CD8-positive, alpha-beta memory T cell (primary cell): ENCODE results near the gene GALNT10. TPM values are rescaled to one million over a fixed set of nuclear protein-coding genes. Genes with fewer than 3 reads are reported as not detected.
A peak's percentile ranks its signal among the peaks of the same experiment; 100 is the strongest.

Experiments used
- CTCF ChIA-PET: fragments of 350-600 bp; sonication (Branson Sonifier 250); formaldehyde crosslinking; loops from one replicate; lab custom pipeline; 2021; ENCODE audit warnings: antibody characterized with exemption; lab: Charles Lee
- POLR2A ChIA-PET: fragments of 350-600 bp; sonication (Branson Sonifier 250); formaldehyde crosslinking; loops from one replicate; lab custom pipeline; 2021; ENCODE audit warnings: antibody characterized with exemption; lab: Charles Lee
- DNase-seq, 5 donors: peaks; one replicate each; pipeline versions ENCODE4 v3.0.0 to v3.0.0-alpha.2; 2020 to 2022; ENCODE audit warnings: mixed read lengths in 1 of 5
- H3K27ac ChIP-seq: one replicate; pipeline ENCODE4 v1.7.0; 2013; ENCODE audit warnings: low read depth, mild to moderate bottlenecking, low read length, moderate library complexity
- H3K27me3 ChIP-seq: 2 replicates; pipeline ENCODE4 v1.7.0; 2013; ENCODE audit warnings: low read length, mild to moderate bottlenecking; ENCODE audit not compliant: insufficient read depth, poor library complexity, severe bottlenecking
- H3K36me3 ChIP-seq: 2 replicates; pipeline ENCODE4 v1.7.0; 2013; ENCODE audit warnings: mild to moderate bottlenecking, low read length, moderate library complexity; ENCODE audit not compliant: insufficient read depth
- H3K4me1 ChIP-seq: 2 replicates; pipeline ENCODE4 v1.7.0; 2013; ENCODE audit warnings: mild to moderate bottlenecking, low read length, moderate library complexity; ENCODE audit not compliant: insufficient read depth
- H3K4me3 ChIP-seq: 2 replicates; pipeline ENCODE4 v1.7.0; 2013; ENCODE audit warnings: mild to moderate bottlenecking, low read length
- H3K9me3 ChIP-seq: 2 replicates; pipeline ENCODE4 v1.7.0; 2013; ENCODE audit warnings: mild to moderate bottlenecking, low read length
- H3K27ac Mint-ChIP-seq, 8 donors: one replicate each; pipeline ENCODE4 v1.8.0; 2020 to 2021; ENCODE audit warnings: mixed read lengths in 8 of 8, mild to moderate bottlenecking in 6 of 8, inconsistent platforms in 3 of 8, moderate library complexity in 3 of 8
- H3K27me3 Mint-ChIP-seq, 2 donors: one replicate each; pipeline ENCODE4 v1.8.0; 2020 to 2021; ENCODE audit warnings: mixed read lengths in 2 of 2, mild to moderate bottlenecking in 1 of 2, moderate library complexity in 1 of 2
- H3K36me3 Mint-ChIP-seq, 3 donors: one replicate each; pipeline ENCODE4 v1.8.0; 2020 to 2021; ENCODE audit warnings: mixed read lengths in 3 of 3, inconsistent platforms in 1 of 3, mild to moderate bottlenecking in 1 of 3
- H3K4me1 Mint-ChIP-seq, 3 donors: one replicate each; pipeline ENCODE4 v1.8.0; 2020 to 2021; ENCODE audit warnings: mixed read lengths in 3 of 3, inconsistent platforms in 1 of 3, mild to moderate bottlenecking in 1 of 3
- H3K4me3 Mint-ChIP-seq, 7 donors: one replicate each; pipeline ENCODE4 v1.8.0; 2020 to 2021; ENCODE audit warnings: mixed read lengths in 7 of 7, mild to moderate bottlenecking in 6 of 7, moderate library complexity in 4 of 7, inconsistent platforms in 2 of 7
- H3K9me3 Mint-ChIP-seq, 5 donors: one replicate each; pipeline ENCODE4 v1.8.0; 2020 to 2022; ENCODE audit warnings: mixed read lengths in 5 of 5, mild to moderate bottlenecking in 3 of 5, moderate library complexity in 2 of 5, inconsistent platforms in 1 of 5
- polyA plus RNA-seq: library from polyadenylated mRNA; unstranded; fragments of 300-500 nt; fragmentation: Illumina TruSeq; gene quantifications from one replicate; pipeline ENCODE4 v1.2.3, GENCODE V29; 2021
- total RNA-seq, 2 experiments: library from RNA; stranded (reverse); gene quantifications; one replicate each; pipeline ENCODE4 v1.2.3, GENCODE V29; 2021

Gene GALNT10
- total and polyA plus RNA-seq, 3 experiments from 2014 or later, result 27.6 to 32.1 (median 28.0) TPM

DNA sequence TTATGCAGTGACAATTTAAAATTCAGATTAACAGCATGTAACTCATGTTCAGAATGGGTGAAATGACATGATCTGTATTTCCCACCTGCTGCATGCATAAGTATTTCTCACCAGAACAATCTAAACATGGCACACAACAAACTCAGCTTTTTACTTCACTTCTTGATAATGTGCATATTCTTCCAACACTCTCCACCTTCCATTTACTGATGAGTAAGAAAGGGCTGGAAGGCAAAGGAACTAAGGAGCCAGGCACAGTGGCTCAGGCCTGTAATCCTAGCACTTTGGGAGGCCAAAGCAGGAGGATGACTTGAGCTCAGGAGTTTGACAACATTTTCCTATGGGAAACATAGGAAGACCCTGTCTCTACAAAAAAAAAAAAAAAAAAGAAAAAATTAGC, 219.5 kb downstream of the GALNT10 start:
- no peak overlapping the region for H3K27ac ChIP-seq
- Mint-ChIP-seq H3K4me3 (no peak overlapping the region), H3K4me1 (peaks cover 6 to 10% (median 6%) of the 10 kb centered on the region in 3 donors), H3K9me3 (no peaks in the 10 kb centered on the region), H3K27me3 (no peaks in the 10 kb centered on the region), H3K27ac (peak overlapping the region in 1 of 8 donors; percentile 29), H3K36me3 (peaks cover 0 to 55% (median 14%) of the 10 kb centered on the region in 3 donors)
- H3K4me1 ChIP-seq, result peaks cover 6% of the 10 kb centered on the region
- ChIA-PET POLR2A (no interaction called here), CTCF (interaction anchor here (1.5 kb wide), 1 partner anchor 24 kb away, joined by 4 read pairs; no protein-coding TSS in a partner anchor)
- no peak for DNase-seq
- H3K4me3 ChIP-seq, result no peak overlapping the region
- no peaks in the 10 kb centered on the region for H3K9me3 ChIP-seq
- H3K36me3 ChIP-seq, result no peaks in the 10 kb centered on the region
- H3K27me3 ChIP-seq, result no peaks in the 10 kb centered on the region

DNA sequence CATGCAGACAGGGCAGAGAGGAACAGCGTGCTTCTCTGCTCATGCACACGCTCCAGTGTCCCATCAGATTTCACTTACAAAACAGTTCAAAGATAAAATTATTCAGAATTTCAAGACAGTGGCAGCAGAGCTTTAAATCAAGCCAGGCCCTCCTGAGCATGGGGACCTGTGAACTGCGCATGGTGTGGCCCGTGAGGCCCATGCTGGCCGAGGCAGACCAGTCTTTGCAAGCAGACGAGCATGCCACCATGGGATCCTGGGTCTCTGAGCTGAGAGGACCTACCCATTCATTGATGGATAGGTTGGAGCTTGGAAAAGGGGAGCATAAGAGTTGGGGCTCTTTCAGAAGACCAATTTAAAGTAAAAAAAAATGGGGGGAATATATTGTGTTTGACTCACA, 220.3 kb downstream of the GALNT10 start:
- Mint-ChIP-seq H3K9me3 (no peaks in the 10 kb centered on the region), H3K36me3 (peaks cover 0 to 59% (median 14%) of the 10 kb centered on the region in 3 donors), H3K27ac (peak overlapping the region in 2 of 8 donors; percentile 21 to 29), H3K4me3 (no peak overlapping the region), H3K4me1 (peaks cover 0 to 3% (median 2%) of the 10 kb centered on the region in 3 donors), H3K27me3 (no peaks in the 10 kb centered on the region)
- no peak for DNase-seq
- Histone ChIP-seq H3K4me3 (no peak overlapping the region), H3K27me3 (no peaks in the 10 kb centered on the region), H3K36me3 (no peaks in the 10 kb centered on the region), H3K9me3 (no peaks in the 10 kb centered on the region), H3K27ac (no peak overlapping the region), H3K4me1 (no peaks in the 10 kb centered on the region)
- CTCF ChIA-PET, result no interaction called here
- POLR2A ChIA-PET, result no interaction called here

DNA sequence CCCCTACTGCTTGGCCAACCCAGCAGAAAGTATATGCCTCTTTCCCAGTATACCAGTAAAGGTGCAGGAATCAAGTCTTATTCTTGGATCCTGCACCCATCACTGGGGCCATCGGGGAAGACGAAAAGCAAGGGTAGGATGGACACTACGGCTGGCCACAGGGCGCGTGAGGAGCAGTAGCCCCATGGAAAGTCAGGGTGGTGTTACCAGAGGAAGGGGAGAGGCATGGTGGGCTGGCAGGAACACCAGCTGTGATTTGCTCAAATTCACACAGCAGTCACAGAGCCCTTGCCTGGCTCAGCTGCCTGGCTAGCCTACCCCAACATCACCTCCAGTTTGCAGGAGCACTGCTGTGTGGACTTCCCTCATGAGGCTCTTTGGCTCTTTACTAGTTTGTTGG, 220.8 kb downstream of the GALNT10 start:
- no peaks in the 10 kb centered on the region for H3K27me3 Mint-ChIP-seq
- ChIA-PET POLR2A (no interaction called here), CTCF (no interaction called here)
- peaks cover 0 to 61% (median 14%) of the 10 kb centered on the region in 3 donors for H3K36me3 Mint-ChIP-seq
- Histone ChIP-seq H3K36me3 (no peaks in the 10 kb centered on the region), H3K27ac (no peak overlapping the region), H3K27me3 (no peaks in the 10 kb centered on the region), H3K4me3 (no peak overlapping the region), H3K4me1 (no peaks in the 10 kb centered on the region), H3K9me3 (no peaks in the 10 kb centered on the region)
- H3K4me1 Mint-ChIP-seq, result peaks cover 0 to 2% (median 2%) of the 10 kb centered on the region in 3 donors
- H3K27ac Mint-ChIP-seq, result peak overlapping the region in 5 of 8 donors; percentile 24 to 64 (median 53)
- H3K9me3 Mint-ChIP-seq, result no peaks in the 10 kb centered on the region
- DNase-seq, result no peak
- no peak overlapping the region for H3K4me3 Mint-ChIP-seq

DNA sequence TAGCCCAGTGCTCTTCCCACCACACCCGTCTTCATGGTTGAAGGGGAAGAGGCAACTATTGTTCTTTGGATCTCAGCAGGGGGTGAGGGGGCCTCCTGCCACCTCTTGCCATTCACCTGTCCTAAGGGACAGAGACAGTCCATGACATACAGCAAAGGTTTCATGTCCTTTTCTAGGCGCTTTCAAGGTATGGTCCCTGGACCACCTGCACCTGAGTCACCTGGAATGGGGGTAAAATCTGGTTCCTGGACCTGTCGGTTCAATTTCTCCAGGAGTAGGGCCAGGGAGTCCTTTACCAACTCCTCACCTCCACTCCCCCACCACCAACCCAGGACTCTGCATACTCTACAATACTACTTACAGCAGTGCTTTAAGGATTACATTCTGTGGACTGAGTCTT, 221.8 kb downstream of the GALNT10 start:
- ChIA-PET POLR2A (no interaction called here), CTCF (interaction anchor here (1.0 kb wide), 1 partner anchor 10 kb away, joined by 3 read pairs; no protein-coding TSS in a partner anchor)
- DNase-seq, result no peak
- no peaks in the 10 kb centered on the region for H3K27me3 Mint-ChIP-seq
- peaks cover 0 to 69% (median 11%) of the 10 kb centered on the region in 3 donors for H3K36me3 Mint-ChIP-seq
- Histone ChIP-seq H3K9me3 (no peaks in the 10 kb centered on the region), H3K27ac (no peak overlapping the region), H3K36me3 (no peaks in the 10 kb centered on the region), H3K4me1 (no peaks in the 10 kb centered on the region), H3K27me3 (no peaks in the 10 kb centered on the region), H3K4me3 (no peak overlapping the region)
- peaks cover 0 to 2% (median 2%) of the 10 kb centered on the region in 3 donors for H3K4me1 Mint-ChIP-seq
- no peak overlapping the region for H3K27ac Mint-ChIP-seq
- H3K9me3 Mint-ChIP-seq, result no peaks in the 10 kb centered on the region
- H3K4me3 Mint-ChIP-seq, result no peak overlapping the region

DNA sequence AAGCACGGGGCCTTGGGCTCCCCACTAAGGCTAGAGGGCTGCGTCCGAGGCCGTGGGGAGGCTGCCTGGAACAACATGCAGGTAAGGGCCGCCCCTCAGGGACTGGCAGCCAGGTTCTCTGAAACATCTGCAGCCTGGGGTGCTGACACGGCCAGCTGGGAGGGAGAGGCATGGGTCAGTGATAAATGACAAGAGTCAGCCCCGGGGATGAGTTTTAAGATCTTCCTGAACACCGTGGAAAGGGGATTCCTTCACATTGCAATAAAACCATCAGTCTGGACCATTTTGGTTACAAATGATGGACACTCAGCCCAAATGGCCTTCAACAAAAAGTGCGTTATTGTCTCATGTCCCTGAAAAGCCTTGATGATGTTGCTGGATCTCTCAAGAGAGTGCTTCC, 222.4 kb downstream of the GALNT10 start:
- no peak overlapping the region for H3K27ac ChIP-seq
- H3K4me3 ChIP-seq, result no peak overlapping the region
- ChIA-PET CTCF (interaction anchor here (1.0 kb wide), 1 partner anchor 9 kb away, joined by 3 read pairs; no protein-coding TSS in a partner anchor), POLR2A (no interaction called here)
- Mint-ChIP-seq H3K27me3 (no peaks in the 10 kb centered on the region), H3K4me1 (peaks cover 0 to 2% (median 2%) of the 10 kb centered on the region in 3 donors), H3K4me3 (no peak overlapping the region), H3K27ac (peak overlapping the region in 1 of 8 donors; percentile 33), H3K9me3 (no peaks in the 10 kb centered on the region), H3K36me3 (peaks cover 0 to 75% (median 11%) of the 10 kb centered on the region in 3 donors)
- DNase-seq, result no peak
- H3K4me1 ChIP-seq, result no peaks in the 10 kb centered on the region
- H3K9me3 ChIP-seq, result no peaks in the 10 kb centered on the region
- no peaks in the 10 kb centered on the region for H3K36me3 ChIP-seq
- H3K27me3 ChIP-seq, result no peaks in the 10 kb centered on the region

DNA sequence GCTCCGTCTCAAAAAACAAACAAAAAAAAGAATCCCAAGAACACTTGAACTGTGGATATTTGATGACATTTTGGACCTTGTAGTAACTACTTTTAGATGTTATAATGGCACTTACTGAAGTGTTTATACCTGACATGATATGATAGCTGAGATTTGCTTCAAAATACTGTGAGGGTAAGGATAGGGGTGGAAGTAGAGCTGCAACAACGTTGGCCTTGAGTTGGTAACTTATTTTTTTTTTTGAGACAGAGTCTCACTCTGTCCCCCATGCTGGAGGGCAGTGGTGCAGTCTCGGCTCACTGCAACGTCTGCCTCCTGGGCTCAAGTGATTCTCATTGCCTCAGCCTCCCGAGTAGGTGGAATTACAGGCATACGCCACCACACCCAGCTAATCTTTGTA, 224.6 kb downstream of the GALNT10 start:
- no peak for DNase-seq
- POLR2A ChIA-PET, result no interaction called here
- Mint-ChIP-seq H3K27me3 (no peaks in the 10 kb centered on the region), H3K36me3 (peaks cover 0 to 87% (median 17%) of the 10 kb centered on the region in 3 donors), H3K9me3 (no peaks in the 10 kb centered on the region), H3K27ac (no peak overlapping the region), H3K4me3 (no peak overlapping the region), H3K4me1 (peaks cover 0 to 2% (median 2%) of the 10 kb centered on the region in 3 donors)
- no peak overlapping the region for H3K27ac ChIP-seq
- no peaks in the 10 kb centered on the region for H3K27me3 ChIP-seq
- no peaks in the 10 kb centered on the region for H3K36me3 ChIP-seq
- CTCF ChIA-PET, result interaction anchor here (1.9 kb wide), 1 partner anchor 10 kb away, joined by 7 read pairs; no protein-coding TSS in a partner anchor
- H3K4me1 ChIP-seq, result no peaks in the 10 kb centered on the region
- no peak overlapping the region for H3K4me3 ChIP-seq
- no peaks in the 10 kb centered on the region for H3K9me3 ChIP-seq

DNA sequence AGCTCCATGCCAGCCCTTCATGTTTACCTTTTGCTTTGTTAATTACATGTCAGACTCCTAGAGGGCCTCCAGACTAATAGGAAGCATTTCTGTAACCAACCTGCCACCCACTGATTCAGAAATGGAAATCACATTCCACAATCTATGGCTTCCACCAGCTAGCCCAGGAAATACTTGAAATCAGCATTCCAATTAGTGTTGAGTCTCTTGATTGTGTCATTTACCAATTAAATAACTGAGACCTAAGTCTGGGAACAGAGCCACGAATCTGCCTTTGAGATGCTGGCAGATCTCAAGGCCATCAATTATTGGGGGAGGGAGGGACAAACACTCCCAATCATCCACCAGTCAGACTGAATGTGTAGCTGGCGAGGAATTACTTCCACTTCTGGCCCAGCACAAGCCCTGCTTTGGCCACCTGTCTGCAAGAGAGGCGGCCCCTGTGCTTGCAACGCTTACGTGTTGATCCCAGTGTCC, 227.8 kb downstream of the GALNT10 start:
- Histone ChIP-seq H3K4me1 (no peaks in the 10 kb centered on the region), H3K36me3 (no peaks in the 10 kb centered on the region), H3K27ac (no peak overlapping the region), H3K4me3 (no peak overlapping the region), H3K27me3 (no peaks in the 10 kb centered on the region), H3K9me3 (no peaks in the 10 kb centered on the region)
- Mint-ChIP-seq H3K27ac (peak overlapping the region in 4 of 8 donors; percentile 18 to 72 (median 46)), H3K4me1 (peaks cover 2 to 6% (median 6%) of the 10 kb centered on the region in 3 donors), H3K36me3 (peaks cover 4 to 68% (median 15%) of the 10 kb centered on the region in 3 donors), H3K27me3 (no peaks in the 10 kb centered on the region), H3K9me3 (peaks cover 0 to 4% (median 0%) of the 10 kb centered on the region in 5 donors), H3K4me3 (no peak overlapping the region)
- ChIA-PET CTCF (interaction anchor here (1.6 kb wide), 1 partner anchor 13 kb away, joined by 3 read pairs; no protein-coding TSS in a partner anchor), POLR2A (no interaction called here)
- DNase-seq, result no peak

DNA sequence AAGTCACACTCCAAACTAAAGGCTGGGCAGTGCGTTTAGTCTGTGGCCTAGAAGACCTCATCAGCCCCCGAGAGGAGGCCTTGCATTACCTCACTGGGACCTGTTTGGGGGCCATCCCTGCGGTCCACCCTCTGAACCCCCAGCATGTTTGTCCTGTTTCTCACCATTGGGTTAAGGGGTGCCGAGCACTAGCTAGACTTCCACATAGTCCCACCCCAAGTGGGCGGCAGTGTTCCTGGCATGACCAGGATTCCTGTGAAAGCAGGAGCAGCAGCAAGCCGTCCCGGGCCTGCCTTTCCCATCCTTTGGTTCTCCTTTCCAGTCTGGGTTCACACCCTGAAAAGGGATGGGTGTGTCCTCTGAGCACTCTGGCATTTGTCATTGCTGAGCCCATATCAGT, 228.7 kb downstream of the GALNT10 start:
- peak overlapping the region in 2 of 8 donors; percentile 6 to 69 for H3K27ac Mint-ChIP-seq
- DNase-seq, result no peak
- H3K9me3 Mint-ChIP-seq, result peaks cover 0 to 4% (median 0%) of the 10 kb centered on the region in 5 donors
- Histone ChIP-seq H3K4me1 (no peaks in the 10 kb centered on the region), H3K9me3 (no peaks in the 10 kb centered on the region), H3K27ac (no peak overlapping the region), H3K4me3 (no peak overlapping the region), H3K27me3 (no peaks in the 10 kb centered on the region), H3K36me3 (no peaks in the 10 kb centered on the region)
- ChIA-PET POLR2A (no interaction called here), CTCF (interaction anchor here (1.1 kb wide), 1 partner anchor 347 kb away, joined by 3 read pairs; no protein-coding TSS in a partner anchor)
- H3K4me3 Mint-ChIP-seq, result no peak overlapping the region
- H3K27me3 Mint-ChIP-seq, result no peaks in the 10 kb centered on the region
- H3K36me3 Mint-ChIP-seq, result peaks cover 4 to 63% (median 14%) of the 10 kb centered on the region in 3 donors
- peaks cover 4 to 14% (median 12%) of the 10 kb centered on the region in 3 donors for H3K4me1 Mint-ChIP-seq
